ENCODE measurements around the gene RMDN2.

Gene RMDN2

DNA sequence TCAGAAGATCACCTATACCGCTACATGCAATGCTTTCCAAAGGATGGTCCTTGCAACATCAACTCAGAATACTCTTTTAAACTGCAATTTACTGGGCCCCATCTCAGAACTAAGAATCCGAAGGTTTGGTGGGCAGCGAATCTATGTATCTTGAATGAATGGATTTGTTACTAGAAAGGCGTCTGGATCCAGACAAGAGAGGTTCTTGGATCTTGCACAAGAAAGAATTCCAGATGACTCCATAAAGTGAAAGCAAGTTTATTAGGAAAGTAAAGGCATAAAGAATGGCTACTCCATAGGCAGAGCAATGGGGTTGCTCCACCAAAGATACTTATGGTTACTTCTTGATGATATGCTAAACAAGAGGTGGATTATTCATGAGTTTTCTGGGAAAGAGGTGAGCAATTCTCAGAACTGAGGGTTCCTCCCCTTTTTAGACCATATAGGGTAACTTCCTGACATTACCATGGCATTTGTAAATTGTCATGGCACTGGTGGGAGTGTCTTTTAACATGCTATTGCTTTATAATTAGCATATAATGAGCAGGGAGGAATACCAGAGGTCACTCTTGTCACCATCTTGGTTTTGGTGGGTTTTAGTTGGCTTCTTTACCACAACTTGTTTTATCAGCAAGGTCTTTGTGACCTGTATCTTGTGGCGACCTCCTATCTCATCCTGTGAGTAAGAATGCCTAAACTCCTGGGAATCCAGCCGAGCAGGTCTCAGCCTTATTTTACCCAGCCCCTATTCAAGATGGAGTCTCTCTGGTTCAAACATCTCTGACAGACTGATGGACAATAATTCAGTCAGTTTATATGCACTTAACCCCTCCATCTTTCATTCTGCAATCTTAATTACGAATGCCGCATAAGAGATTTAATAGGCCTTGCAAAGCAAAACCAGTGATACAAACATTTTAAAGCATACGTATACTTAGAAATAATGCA is 7.5 kb upstream of the RMDN2 start:
- no peak overlapping the region for H2AFZ ChIP-seq (ENCODE audit: low read depth, low read length)
- H3K4me2 ChIP-seq (ENCODE audit: insufficient read depth, low read length): no peak overlapping the region
- ATAC-seq (ENCODE audit: insufficient read depth, low read depth) (no peak), DNase-seq (no peak)
- H4K20me1 ChIP-seq (ENCODE audit: insufficient read depth, low read length): no peaks in the 10 kb centered on the region
- TF ChIP-seq, protein P1, sequence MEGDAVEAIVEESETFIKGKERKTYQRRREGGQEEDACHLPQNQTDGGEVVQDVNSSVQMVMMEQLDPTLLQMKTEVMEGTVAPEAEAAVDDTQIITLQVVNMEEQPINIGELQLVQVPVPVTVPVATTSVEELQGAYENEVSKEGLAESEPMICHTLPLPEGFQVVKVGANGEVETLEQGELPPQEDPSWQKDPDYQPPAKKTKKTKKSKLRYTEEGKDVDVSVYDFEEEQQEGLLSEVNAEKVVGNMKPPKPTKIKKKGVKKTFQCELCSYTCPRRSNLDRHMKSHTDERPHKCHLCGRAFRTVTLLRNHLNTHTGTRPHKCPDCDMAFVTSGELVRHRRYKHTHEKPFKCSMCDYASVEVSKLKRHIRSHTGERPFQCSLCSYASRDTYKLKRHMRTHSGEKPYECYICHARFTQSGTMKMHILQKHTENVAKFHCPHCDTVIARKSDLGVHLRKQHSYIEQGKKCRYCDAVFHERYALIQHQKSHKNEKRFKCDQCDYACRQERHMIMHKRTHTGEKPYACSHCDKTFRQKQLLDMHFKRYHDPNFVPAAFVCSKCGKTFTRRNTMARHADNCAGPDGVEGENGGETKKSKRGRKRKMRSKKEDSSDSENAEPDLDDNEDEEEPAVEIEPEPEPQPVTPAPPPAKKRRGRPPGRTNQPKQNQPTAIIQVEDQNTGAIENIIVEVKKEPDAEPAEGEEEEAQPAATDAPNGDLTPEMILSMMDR (IDR thresholded peaks at IDR 0.05; ENCODE audit: borderline replicate concordance, extremely low read depth, low read length, poor library complexity, severe bottlenecking): no peak
- no peak for TF ChIP-seq EZH2 (IDR thresholded peaks at IDR 0.05; ENCODE audit: borderline replicate concordance, low read depth, low read length, severe bottlenecking)
- H3K36me3 ChIP-seq (ENCODE audit: insufficient read depth, low read length): no peaks in the 10 kb centered on the region
- peaks cover 17% of the 10 kb centered on the region for H3K27me3 ChIP-seq (ENCODE audit: insufficient read depth, low read length, poor library complexity)
- no peak overlapping the region for H3K9ac ChIP-seq (ENCODE audit: low read depth, low read length)
- H3K79me2 ChIP-seq (ENCODE audit: insufficient read depth, low read length): no peaks in the 10 kb centered on the region
- no peak overlapping the region for H3K4me3 ChIP-seq (ENCODE audit: low read depth in 1 of 2, low read length in 2 of 2)
- H3K27ac ChIP-seq (ENCODE audit: low read length): no peak overlapping the region
- H3K4me1 ChIP-seq (ENCODE audit: insufficient read depth, low read length): no peaks in the 10 kb centered on the region
- no peaks in the 10 kb centered on the region for H3K9me3 ChIP-seq (ENCODE audit: insufficient read depth, low read length, severe bottlenecking)

DNA sequence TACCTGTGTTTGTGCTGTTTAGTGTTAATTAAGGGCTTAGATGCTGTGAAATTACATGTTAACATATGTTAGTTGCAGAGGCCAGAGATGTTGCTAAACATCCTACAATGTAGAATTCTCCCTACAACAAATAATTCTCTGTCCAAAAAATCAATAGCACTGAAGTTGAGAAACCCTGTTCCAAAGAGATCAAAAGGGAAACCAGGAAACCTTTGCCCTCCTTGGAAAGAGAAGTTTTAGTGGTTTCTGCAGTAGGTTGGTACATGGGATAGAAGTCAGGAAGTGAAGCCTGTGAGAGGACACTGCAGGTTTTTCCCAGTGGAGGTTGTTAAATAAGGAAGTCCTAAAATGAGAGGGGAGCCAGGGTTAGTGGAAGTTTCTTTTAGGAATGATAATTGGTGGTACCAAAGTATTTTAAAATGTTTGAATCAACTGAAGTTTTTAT is 6.3 kb upstream of the RMDN2 start:
- Histone ChIP-seq H4K20me1 (ENCODE audit: insufficient read depth, low read length) (no peaks in the 10 kb centered on the region), H3K27me3 (ENCODE audit: insufficient read depth, low read length, poor library complexity) (peaks cover 18% of the 10 kb centered on the region), H3K4me1 (ENCODE audit: insufficient read depth, low read length) (no peaks in the 10 kb centered on the region), H3K79me2 (ENCODE audit: insufficient read depth, low read length) (no peaks in the 10 kb centered on the region), H3K27ac (ENCODE audit: low read length) (no peak overlapping the region), H3K4me2 (ENCODE audit: insufficient read depth, low read length) (no peak overlapping the region), H2AFZ (ENCODE audit: low read depth, low read length) (no peak overlapping the region), H3K9me3 (ENCODE audit: insufficient read depth, low read length, severe bottlenecking) (no peaks in the 10 kb centered on the region), H3K36me3 (ENCODE audit: insufficient read depth, low read length) (no peaks in the 10 kb centered on the region), H3K4me3 (ENCODE audit: low read depth in 1 of 2, low read length in 2 of 2) (no peak overlapping the region), H3K9ac (ENCODE audit: low read depth, low read length) (no peak overlapping the region)
- TF ChIP-seq EZH2 (IDR thresholded peaks at IDR 0.05; ENCODE audit: borderline replicate concordance, low read depth, low read length, severe bottlenecking): no peak
- TF ChIP-seq, protein P1 (IDR thresholded peaks at IDR 0.05; ENCODE audit: borderline replicate concordance, extremely low read depth, low read length, poor library complexity, severe bottlenecking): no peak
- no peak for ATAC-seq (ENCODE audit: insufficient read depth, low read depth)
- no peak for DNase-seq

DNA sequence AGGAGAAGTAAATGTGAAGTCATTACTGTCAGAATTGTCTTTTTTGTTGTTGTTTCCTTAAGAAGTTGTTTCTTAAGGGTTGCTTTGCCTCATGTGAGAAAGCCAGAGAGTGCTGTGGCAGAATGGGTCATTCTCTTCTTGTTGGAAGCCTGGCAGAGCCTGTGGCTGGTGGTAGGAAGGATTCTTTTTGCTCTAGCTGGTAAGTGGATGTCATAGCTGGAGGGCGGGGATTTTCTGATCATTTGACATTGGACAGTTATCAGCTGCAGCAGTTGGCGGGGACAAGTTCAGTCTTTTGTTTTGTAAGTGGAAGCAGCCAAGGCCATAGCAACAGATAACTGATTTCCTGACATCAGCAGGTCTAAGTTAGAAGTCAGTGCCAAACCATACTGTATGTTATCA is 5.5 kb upstream of the RMDN2 start:
- no peaks in the 10 kb centered on the region for H3K79me2 ChIP-seq (ENCODE audit: insufficient read depth, low read length)
- peaks cover 4% of the 10 kb centered on the region; the same call in 1 of the 2 replicates for H3K4me1 ChIP-seq (ENCODE audit: insufficient read depth, low read length)
- no peak overlapping the region for H3K4me3 ChIP-seq (ENCODE audit: low read depth in 1 of 2, low read length in 2 of 2)
- no peak overlapping the region for H3K27ac ChIP-seq (ENCODE audit: low read length)
- H3K4me2 ChIP-seq (ENCODE audit: insufficient read depth, low read length): no peak overlapping the region
- DNase-seq (no peak), ATAC-seq (ENCODE audit: insufficient read depth, low read depth) (no peak)
- no peaks in the 10 kb centered on the region for H3K36me3 ChIP-seq (ENCODE audit: insufficient read depth, low read length)
- H4K20me1 ChIP-seq (ENCODE audit: insufficient read depth, low read length): no peaks in the 10 kb centered on the region
- H3K9me3 ChIP-seq (ENCODE audit: insufficient read depth, low read length, severe bottlenecking): no peaks in the 10 kb centered on the region
- H3K27me3 ChIP-seq (ENCODE audit: insufficient read depth, low read length, poor library complexity): peaks cover 18% of the 10 kb centered on the region
- TF ChIP-seq, protein P1 (IDR thresholded peaks at IDR 0.05; ENCODE audit: borderline replicate concordance, extremely low read depth, low read length, poor library complexity, severe bottlenecking): no peak
- no peak for TF ChIP-seq EZH2 (IDR thresholded peaks at IDR 0.05; ENCODE audit: borderline replicate concordance, low read depth, low read length, severe bottlenecking)
- H3K9ac ChIP-seq (ENCODE audit: low read depth, low read length): no peak overlapping the region
- no peak overlapping the region for H2AFZ ChIP-seq (ENCODE audit: low read depth, low read length)
